Activated CD4-positive, alpha-beta T cell treated with anti-CD3 and anti-CD28 coated beads, Interleukin-2, Interleukin-6, amounts not matched to agents 100 ng/mL and 50 ng/mL, durations not matched to agents 16 hours and 8 hours (primary cell): ENCODE data around the gene MTUS2.

Experiments
- DNase-seq: peaks from one replicate; pipeline ENCODE4 v3.0.0-alpha.2; 2020

MTUS2 gene

DNA sequence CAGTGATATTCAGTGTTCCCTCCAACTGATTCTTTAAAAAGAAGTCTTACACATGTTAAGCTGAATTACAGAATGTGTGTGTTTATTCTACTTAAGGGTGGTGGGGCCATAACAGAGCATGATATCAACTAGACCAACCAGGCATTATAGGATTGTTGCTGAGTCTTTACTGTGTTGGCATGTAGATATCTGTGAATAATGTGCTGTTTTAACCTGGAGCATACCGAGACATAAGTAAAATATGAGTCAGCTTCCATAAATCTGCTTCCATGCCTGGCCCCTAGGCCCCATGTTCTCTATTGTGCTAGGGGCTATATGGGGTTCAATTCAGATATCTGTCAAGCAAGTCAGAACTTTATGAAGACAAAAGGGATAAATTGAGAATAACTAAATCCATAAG, 295.7 kb downstream of the MTUS2 start:
- DNase-seq = no peak

DNA sequence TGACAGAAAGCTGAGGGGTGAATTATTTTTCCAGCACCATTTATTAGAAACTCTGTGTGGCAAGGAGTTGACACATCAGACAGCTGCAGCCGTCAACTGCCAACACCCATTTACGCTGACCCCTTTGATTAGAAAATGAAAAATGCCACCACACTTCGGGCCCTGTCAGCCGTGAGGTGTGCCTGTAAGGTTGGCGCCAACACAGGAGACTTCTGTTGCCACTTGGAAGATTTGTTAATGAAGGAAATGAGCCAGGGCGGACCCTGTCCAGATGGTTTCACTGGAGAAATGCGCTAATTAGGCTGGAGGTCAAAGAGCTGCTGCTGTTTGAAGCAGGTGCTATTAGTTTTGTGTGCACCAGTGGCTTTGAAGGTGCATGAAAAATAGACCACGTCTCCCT, 297.5 kb downstream of the MTUS2 start:
- no peak for DNase-seq

DNA sequence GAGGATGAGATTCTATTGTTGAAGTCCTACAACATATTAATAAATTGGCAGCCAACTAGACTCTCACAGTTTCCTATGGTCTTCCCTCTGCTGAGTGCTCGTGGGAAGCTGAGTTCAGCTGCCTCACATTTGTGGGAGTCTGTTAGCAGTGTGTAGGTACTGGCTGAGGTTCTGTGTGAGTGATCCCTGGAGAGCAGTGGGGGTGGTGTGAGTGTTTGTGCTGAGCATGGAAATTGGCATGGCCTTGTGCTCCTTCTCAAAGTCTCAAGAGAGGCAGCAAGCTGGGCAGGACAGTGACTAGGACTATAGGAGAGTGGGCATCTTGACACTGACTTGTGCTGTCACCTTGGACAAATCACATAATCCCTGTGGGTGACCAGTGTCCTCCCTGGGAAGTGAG, 298.3 kb downstream of the MTUS2 start:
- no peak for DNase-seq

DNA sequence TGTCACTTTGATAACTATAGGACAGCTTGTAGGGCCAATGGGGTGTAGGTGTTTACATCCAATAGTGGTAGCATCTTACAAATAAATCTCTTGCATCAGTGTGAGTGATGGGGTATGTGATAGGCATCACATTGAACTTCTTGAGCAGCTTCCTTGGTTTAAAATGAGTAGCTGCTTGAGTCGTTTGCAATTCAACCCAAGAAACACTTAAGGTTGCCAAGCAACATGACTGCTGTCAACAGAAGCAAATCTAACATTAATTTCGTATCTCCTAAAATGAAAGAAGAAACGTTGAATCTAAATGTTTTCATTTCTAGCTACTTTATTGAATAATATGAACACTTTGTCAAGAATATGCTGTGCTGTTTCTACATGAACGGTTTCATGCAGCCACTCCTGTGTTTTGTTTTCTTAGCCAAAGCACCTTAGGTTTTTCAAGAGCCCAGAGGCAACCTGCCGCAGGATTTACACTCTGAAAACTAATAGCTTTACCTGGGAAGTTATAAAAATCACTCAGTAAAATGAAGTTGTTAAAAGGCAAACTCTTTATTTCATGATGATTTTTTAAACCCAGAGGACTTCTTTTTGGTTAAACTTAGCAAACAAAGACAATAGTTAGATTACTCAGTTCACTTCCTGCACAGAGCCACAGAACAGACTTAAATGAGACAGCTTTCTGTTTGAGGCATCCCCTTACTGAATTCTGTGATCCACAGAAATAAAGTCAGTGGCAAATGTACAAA, 305.2 kb downstream of the MTUS2 start:
- DNase-seq = peak; percentile 64

DNA sequence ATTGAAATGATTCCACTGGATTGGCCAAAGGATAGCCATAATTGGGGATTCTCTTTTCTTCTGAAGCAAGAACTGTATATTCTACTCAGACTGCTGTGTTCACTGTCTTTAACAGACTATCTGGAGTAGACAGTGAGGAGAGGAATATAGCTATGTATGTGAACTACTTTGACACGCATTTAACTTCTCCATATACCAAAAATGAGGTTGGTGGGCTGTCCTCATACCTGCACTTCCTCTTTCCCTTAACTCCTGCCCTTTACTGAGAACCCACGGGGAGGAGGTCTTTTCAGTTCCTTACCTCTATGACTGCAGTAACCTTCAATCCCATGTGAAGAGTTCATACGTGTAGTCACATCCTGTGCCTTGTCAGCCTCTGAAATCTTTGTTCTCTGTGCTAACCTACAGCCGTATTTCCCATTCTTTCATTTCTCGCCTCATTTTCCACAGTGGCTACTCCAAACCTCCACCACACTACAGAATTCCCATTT, 305.8 kb downstream of the MTUS2 start:
- DNase-seq = peak; percentile 41

DNA sequence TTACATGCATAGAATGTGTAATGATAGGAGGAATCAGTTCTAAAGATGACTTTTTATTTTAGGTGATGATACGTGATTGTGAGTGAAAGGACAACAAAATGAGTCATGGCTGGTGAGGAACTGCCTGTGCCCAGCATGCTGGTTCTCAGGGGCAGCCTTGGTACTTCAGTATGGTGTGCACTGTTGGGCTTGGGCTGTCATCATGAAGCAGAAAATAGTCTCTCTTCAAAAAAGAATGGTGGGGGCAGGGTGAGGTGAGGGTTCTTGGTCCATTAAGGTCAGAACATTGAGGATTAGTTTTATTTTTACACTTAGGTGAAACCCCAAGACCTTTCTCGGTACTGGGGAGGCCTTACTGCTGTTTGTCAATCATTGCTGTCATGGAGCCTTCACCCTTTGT, 309.5 kb downstream of the MTUS2 start:
- peak; percentile 14 for DNase-seq

DNA sequence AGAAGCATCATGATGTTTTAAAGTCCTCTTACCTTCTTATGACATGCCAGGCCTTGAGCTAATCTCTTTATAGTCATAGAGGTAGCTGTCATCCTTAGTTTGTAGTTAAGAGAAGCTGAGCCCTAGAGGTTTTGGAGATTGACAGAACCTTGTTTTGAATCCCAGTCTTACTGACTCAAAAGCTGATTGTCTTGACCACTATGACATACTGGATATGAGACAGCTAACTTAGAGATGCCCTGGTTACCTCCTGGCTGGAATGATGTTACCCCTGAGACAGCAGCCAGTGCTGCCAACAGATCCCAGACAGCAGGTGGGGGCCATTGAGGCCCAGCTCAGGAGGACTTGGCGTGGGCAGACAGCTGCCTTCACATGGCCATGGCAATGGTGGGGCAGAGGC, 311.0 kb downstream of the MTUS2 start:
- DNase-seq = no peak

DNA sequence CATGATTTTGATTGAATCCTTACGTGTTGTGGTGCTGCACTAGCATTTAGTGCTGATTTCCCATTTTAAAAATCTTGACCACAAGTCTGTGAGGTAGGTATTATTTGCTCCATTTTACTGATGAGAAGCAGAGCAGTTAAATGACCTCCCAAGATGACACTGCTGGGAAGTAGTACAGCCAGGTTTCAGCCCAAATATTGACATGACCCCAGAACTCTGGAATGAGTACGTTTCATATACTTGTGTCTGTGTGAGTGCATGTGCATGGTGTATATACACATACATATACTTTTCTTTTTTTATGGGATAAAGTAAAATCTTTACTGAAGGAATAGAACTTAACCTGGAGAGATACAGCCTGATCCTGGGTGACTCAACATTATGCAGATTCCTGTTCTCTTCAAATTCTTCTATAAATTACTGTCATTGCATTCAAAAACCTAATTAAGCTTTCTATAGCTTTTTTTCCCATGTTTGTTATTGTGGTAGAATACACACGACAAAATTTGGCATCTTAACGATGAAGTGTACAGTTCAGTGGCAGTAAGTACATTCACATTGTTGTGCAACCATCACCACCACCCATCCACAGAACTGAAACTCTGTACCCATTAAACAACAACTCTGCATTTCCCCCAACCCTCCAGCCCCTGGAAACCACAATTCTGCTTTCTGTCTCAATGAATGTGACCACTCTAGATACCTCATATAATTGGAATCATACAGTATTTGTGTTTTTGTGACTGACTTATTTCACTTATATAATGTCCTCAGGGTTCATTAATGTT, 311.9 kb downstream of the MTUS2 start:
- no peak for DNase-seq

DNA sequence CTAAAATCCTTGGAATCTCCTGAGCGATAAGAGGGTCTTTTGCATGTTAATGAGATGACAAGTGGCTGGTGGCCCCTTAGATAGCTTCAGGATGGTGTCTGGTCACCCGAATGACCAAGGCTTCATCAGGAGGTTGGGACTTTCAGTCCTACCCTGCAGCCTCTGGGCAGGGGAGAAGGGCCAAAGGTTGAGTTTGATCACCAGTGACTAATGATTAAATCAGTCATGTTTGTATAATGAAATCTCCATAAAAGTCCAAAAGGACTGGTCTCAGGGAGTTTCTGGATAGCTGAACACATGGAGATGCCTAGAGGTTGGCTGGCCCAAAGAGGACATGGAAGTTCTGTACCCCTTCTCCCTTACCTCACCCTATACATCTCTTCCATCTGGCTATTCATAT, 316.2 kb downstream of the MTUS2 start:
- DNase-seq = no peak

DNA sequence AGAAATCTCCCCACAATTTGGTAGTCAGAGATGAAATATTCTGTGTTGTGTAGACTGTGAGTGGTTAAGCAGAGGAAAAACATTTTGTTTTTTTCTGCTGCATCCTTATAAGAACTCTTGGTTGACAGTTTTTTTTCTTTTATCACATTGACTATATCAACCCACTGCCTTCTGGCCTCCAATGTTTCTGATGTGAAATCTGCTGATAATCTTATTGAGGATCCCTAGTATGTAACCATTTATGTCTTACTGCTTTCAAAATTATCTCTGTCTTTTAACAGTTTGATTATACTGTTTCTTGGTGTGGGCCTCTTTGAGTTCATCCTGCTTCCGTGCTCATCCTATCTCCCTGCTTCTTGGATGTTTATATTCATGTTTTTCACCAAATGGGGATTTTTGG, 316.9 kb downstream of the MTUS2 start:
- DNase-seq = no peak

DNA sequence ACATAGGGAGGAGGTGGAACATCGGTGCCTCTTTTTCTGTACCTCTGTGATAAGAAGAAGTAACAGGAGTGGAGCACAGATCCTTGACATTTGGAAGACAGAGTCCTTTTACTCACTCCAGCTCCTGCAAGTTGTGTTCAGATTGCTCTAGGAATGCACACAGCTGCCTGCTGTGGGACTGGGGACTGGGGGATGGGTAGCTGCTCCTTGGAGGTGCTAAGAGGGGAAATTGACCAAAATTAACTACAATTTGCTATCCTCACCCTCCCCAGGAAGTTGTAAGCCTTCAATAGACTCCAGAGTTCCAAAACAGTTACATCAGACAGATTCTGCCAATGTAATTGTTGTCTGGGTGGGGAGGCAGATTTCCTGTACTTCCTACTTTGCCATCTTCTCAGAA, 317.9 kb downstream of the MTUS2 start:
- DNase-seq = no peak

DNA sequence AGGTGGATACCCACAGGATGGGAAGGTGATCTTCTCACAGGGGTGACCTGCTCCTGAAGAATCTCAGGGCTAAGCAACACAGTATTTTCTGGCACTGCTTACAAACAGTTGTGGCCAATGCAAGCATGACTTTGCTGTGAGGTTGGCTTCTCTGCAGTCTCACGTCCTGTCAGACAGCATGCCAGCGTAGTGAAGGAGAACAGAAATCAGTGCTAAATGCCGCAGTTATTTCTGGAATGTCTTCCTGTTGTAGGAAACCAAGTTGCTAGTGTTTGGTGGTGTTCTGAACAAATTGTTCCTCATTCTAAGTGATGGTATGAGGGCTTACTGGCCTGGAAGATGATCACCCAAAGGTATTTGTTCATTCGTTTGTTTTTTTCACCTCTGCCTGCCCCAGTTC, 320.1 kb downstream of the MTUS2 start:
- DNase-seq = no peak

DNA sequence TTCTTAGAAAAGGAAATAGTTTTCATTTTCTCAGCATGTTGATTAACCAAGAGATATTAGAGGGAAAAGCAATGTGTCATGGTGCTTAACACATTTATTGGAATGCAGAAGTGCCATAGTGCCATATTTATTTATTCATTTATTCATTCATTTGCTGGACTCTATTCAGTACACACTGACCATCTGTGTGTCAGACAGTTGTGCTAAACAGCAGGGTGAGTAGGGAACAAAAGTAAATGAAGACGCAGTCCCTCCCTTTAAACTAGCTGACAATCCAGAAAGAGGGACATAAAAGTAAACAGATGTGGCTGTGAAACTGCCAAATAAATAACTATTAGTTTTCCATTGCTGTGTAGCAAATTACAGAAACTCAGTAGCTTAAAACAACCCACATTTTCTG, 323.7 kb downstream of the MTUS2 start:
- no peak for DNase-seq

DNA sequence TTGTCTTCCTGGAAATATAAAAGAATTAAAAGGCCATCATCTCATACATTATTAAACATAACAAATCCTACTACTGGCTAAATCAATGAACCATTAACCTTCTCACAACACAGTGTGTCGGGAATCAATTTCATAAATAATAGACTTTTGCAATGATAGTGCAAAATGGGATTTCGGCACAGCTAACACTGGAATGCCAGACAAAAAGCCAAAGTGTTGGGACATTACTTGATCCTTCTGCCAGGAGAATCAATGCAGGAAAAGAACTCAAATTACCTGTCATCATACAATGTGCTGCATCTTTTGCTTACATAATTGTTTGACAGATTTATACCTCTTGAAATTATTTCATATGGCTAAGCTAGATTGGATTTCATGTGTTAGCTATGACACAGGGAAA, 334.3 kb downstream of the MTUS2 start:
- no peak for DNase-seq

DNA sequence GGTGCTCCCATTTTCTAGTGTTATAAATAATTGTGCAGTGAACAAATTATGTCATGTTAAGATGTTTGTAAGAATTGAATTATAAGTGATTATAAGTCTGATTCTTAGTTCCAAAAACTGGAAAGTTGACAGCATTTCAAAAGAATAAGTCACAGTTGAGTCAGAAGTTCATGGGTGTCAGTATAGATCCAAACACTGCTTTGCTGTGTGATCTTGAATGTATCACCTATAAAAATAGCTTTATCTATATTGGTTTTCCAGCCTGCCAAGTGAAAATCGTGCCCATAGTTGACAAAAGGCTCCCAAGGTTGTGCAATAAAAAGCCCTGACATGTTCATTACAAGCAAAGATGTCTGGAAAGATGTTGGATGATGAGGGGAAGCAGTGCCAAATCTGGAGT, 336.0 kb downstream of the MTUS2 start:
- DNase-seq = no peak

DNA sequence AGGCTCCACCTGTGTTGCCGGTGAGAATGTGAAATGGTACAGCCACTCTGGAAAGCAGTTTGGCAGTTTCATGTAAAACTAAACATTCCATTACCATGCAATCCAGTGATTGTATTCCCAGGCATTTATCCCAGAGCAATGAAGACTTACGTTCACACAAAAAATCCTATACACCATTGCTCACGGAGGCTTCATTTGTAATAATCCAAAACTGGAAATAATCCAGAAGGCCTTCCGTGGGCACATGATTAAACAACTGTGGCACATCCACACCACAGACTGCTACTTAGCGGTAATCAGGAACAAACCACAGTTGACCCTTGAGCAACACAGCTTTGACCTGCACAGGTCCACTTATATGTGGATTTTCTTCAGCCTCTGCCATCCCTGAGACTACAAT, 339.7 kb downstream of the MTUS2 start:
- no peak for DNase-seq

DNA sequence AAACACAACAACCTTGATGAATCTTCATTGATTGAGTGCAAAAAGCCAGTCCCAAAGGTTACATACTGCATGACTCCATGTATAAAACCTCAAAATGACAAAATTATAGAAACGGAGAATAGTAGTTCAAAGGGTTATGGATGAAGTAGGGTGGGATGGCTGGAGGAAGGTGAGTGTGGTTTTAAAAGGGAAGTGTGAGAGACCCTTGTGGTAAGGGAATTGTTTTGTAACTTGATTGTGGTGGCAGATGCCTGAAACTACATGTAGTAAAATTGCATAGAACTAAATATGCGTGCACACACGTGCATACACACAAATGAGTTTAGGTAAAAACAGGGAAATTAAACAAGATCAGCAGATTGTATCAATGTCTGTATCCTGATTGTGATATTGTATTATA, 340.7 kb downstream of the MTUS2 start:
- no peak for DNase-seq

DNA sequence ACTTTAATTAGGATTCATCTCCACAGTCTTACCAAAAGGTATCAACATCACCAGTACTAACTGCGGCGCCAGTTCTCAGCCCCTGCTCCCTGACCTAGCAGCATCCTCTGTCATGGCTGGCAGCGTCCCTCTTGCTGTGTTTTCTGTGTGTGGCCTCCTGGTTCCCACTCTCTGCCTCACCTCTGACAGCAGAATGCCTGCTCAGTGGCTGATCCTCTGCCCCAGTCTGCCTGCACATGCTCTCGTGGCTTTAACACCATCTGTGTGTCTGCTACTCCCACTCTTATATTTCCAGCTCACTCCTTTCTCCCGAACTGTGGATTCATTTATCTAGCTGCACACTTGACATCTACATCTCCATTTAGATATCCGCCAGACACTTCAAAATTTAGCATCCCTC, 341.5 kb downstream of the MTUS2 start:
- DNase-seq = no peak

DNA sequence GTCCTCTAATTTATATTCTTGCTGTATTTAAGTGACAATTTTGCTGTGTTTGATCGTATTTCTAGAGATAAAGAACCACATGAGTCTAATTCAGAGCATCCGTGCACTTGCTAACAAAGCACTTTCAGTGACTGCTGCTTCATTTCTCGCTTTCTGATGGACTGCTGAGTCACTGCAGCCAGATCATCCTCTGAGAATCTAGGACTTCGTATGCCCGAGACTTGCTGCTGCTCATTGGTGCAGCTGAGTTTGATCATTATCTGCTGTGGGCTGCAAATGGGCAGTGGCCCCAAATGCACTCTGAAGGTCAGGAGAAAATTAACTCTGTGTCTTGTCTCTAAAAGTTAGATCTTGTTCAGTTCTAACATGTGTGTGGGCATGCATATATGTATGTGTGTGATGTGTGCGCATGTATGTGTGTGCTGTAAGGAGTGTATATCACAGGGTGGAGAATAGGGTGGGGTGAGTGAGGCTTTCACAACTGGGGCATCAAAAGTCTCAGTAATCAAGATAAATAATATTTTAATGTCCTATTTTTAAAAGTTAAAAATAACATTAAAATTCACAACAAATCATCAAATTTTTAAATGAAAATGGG, 342.6 kb downstream of the MTUS2 start:
- peak; percentile 22 for DNase-seq

DNA sequence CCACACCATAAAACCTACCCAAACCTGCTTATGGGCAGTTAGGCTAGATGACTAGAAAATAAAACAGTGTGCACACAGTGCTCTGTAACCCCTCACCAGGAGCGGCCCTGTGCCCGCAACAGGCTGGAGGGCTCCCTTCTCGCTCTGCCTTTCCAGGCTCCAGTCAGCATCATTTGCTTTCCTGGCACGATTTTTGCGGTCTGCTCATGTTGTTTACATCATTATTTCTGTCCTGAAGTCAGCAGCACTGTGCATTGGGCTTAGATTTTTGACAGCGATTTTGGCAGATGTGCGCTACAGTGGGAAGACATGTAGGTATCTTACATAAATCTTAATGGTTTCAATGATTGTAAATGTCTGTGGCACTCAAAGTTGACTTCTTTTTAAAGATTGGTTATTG, 344.0 kb downstream of the MTUS2 start:
- no peak for DNase-seq

DNA sequence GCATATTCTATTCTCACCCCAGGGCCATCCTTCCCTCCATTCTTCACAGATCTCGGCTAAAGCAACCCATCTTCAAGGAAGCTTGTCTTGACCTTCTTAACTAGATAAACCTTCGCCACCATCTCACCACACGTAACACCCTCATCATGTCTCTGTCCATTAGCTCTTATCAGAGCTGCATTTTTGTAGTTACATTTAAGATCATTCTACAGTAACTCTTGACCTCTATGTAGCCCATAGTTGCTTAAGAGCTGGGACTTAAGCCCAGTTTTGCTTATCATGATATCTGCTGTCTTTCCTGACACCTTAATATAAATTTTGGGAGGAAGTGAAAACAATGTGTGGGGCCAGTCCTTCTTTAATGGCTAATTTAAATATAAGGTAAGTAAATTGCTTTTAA, 345.1 kb downstream of the MTUS2 start:
- no peak for DNase-seq

DNA sequence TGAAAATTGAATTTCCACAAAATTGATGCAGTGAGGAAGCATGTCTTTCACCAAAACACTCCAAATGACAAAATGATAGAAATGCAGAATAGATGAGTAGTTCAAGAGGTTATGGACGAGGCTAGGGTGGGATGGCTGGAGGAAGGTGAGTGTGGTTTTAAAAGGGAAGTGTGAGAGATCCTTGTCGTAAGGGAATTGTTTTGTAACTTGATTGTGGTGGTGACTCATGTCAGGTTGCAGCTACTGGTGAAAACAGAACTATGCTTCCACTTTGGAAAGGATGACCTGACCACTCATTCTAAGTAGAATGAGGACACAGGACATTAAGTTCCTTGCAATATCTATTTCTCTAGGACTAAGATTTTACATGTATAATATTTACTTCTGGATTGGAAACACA, 345.7 kb downstream of the MTUS2 start:
- peak; percentile 1 for DNase-seq

DNA sequence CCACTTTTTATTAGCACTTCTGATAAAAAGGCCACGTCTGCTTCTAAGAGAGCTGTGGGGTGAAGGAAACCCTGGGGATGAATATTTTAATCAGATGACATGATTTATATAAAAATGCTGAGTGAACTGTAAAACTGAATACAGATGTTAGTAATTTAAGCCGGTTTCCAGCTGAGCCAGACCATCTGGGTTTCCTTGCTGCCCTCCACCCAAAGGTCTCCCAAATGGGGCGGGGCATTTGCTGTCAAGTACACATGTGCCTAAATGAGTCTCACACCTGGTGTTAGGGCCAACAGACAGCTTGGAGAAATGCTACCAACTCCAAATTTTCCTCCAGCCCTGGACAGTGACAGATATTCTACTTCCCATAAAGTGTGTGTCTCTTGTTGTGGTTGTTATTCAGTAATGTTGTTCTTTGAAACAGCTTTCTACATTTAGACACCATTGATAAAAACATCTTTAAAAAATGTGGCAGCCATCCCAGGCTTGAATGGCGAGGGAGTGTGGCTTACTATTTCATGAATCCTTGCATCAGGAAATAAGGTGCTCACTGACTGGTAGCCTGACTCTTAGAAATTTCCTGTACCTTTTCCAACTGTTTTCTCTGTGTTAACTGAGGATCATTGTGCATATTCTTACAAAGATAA, 350.4 kb downstream of the MTUS2 start:
- no peak for DNase-seq

DNA sequence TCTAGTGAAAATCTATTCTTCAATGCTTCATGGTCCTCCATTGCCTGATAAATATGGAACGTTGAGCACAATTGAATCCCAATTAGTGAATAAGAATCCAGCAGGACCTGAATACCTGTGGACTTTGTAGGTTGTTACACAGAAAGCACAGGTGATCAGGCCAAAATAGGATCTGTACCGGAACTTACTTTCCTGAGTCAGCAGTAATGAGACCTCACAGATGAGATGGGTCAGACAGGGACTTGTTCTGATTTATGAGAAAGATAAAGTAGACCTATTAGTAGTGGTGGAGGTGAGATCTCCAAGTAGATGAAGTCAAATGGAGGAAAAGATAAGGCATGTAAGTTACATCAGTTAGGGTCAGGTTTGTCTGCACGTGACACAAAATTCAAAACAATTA, 351.1 kb downstream of the MTUS2 start:
- DNase-seq = no peak
